IPS DF 6.9 (cell line): ENCODE data around the gene NUMA1.

Experiments
- DNase-seq: peaks from one replicate; pipeline ENCODE4 v3.0.0-alpha.2; 2013; ENCODE audit warnings: low read depth, low spot score
- H3K27ac ChIP-seq: one replicate; pipeline ENCODE4 v1.5.1; 2013; ENCODE audit warnings: low read length, control low read depth
- H3K27me3 ChIP-seq: 2 replicates; pipeline ENCODE4 v1.6.1; 2013; ENCODE audit warnings: mild to moderate bottlenecking, low read length; ENCODE audit not compliant: control insufficient read depth, insufficient read depth
- H3K36me3 ChIP-seq: 2 replicates; pipeline ENCODE4 v1.6.1; 2013; ENCODE audit warnings: low read length; ENCODE audit not compliant: control insufficient read depth, insufficient read depth
- H3K4me1 ChIP-seq: 2 replicates; pipeline ENCODE4 v1.6.1; 2013; ENCODE audit warnings: low read length; ENCODE audit not compliant: control insufficient read depth, insufficient read depth
- H3K4me3 ChIP-seq: 2 replicates; pipeline ENCODE4 v1.5.1; 2013; ENCODE audit warnings: mild to moderate bottlenecking, low read length
- H3K9me3 ChIP-seq: 2 replicates; pipeline ENCODE4 v1.6.1; 2013; ENCODE audit warnings: low read length, inconsistent platforms; ENCODE audit not compliant: control insufficient read depth, insufficient read depth
- WGBS: extraction: QIAGEN DNeasy Blood & Tissue Kit; methylation state at CpG from one replicate; pipeline ENCODE4 v1.1.7; 2013; ENCODE audit warnings: mixed read lengths, missing lambda C conversion rate; ENCODE audit not compliant: insufficient read length, insufficient coverage; 5-methylcytosine and 5-hydroxymethylcytosine counted together

NUMA1 gene

GRCh38 chr11:71991494-71991893 lies 88.8 kb downstream of the NUMA1 start:
- Histone ChIP-seq H3K4me3 (no peak overlapping the region), H3K9me3 (no peaks in the 10 kb centered on the region), H3K36me3 (no peaks in the 10 kb centered on the region), H3K4me1 (no peaks in the 10 kb centered on the region), H3K27me3 (no peaks in the 10 kb centered on the region), H3K27ac (no peak overlapping the region)
- WGBS: no CpG with 5 or more reads among the region's 3 CpGs
- no peak for DNase-seq

- DNase-seq: no peak
- H3K4me3 ChIP-seq: no peak overlapping the region
- no peaks in the 10 kb centered on the region for H3K27me3 ChIP-seq
- H3K27ac ChIP-seq: no peak overlapping the region
- no peaks in the 10 kb centered on the region for H3K9me3 ChIP-seq
- no peaks in the 10 kb centered on the region for H3K4me1 ChIP-seq
- WGBS: no CpG with 5 or more reads among the region's 3 CpGs
- H3K36me3 ChIP-seq: no peaks in the 10 kb centered on the region
These were observed 89.6 kb downstream of the NUMA1 start for GRCh38 chr11:71990701-71991100.

- Histone ChIP-seq H3K27me3 (no peaks in the 10 kb centered on the region), H3K9me3 (no peaks in the 10 kb centered on the region), H3K4me3 (no peak overlapping the region), H3K4me1 (no peaks in the 10 kb centered on the region), H3K36me3 (no peaks in the 10 kb centered on the region), H3K27ac (no peak overlapping the region)
- WGBS: no CpG with 5 or more reads among the region's 3 CpGs
- DNase-seq: no peak
These were observed 92.3 kb downstream of the NUMA1 start for GRCh38 chr11:71988050-71988449.

- Histone ChIP-seq H3K4me1 (no peaks in the 10 kb centered on the region), H3K4me3 (no peak overlapping the region), H3K36me3 (no peaks in the 10 kb centered on the region), H3K9me3 (no peaks in the 10 kb centered on the region), H3K27ac (no peak overlapping the region), H3K27me3 (no peaks in the 10 kb centered on the region)
- no peak for DNase-seq
- no CpG with 5 or more reads among the region's 2 CpGs for WGBS
These were observed 92.8 kb downstream of the NUMA1 start for GRCh38 chr11:71987521-71987920.

GRCh38 chr11:71986131-71986530 lies 94.2 kb downstream of the NUMA1 start:
- no CpG with 5 or more reads among the region's 2 CpGs for WGBS
- H3K4me1 ChIP-seq: no peaks in the 10 kb centered on the region
- H3K27ac ChIP-seq: no peak overlapping the region
- no peak for DNase-seq
- no peaks in the 10 kb centered on the region for H3K9me3 ChIP-seq
- H3K36me3 ChIP-seq: no peaks in the 10 kb centered on the region
- no peak overlapping the region for H3K4me3 ChIP-seq
- H3K27me3 ChIP-seq: no peaks in the 10 kb centered on the region

- WGBS: no CpG with 5 or more reads among the region's 3 CpGs
- H3K4me3 ChIP-seq: no peak overlapping the region
- H3K4me1 ChIP-seq: no peaks in the 10 kb centered on the region
- no peaks in the 10 kb centered on the region for H3K36me3 ChIP-seq
- DNase-seq: no peak
- H3K27me3 ChIP-seq: no peaks in the 10 kb centered on the region
- no peak overlapping the region for H3K27ac ChIP-seq
- H3K9me3 ChIP-seq: no peaks in the 10 kb centered on the region
These were observed 100.7 kb downstream of the NUMA1 start for GRCh38 chr11:71979602-71980001.

- Histone ChIP-seq H3K36me3 (no peaks in the 10 kb centered on the region), H3K4me3 (no peak overlapping the region), H3K27me3 (no peaks in the 10 kb centered on the region), H3K27ac (no peak overlapping the region), H3K4me1 (no peaks in the 10 kb centered on the region), H3K9me3 (no peaks in the 10 kb centered on the region)
- no CpG with 5 or more reads among the region's 4 CpGs for WGBS
- no peak for DNase-seq
These were observed 101.2 kb downstream of the NUMA1 start for GRCh38 chr11:71979094-71979493.

GRCh38 chr11:71977743-71978418 lies 102.5 kb downstream of the NUMA1 start:
- Histone ChIP-seq H3K27ac (no peak overlapping the region), H3K27me3 (no peaks in the 10 kb centered on the region), H3K4me1 (no peaks in the 10 kb centered on the region), H3K4me3 (no peak overlapping the region), H3K9me3 (no peaks in the 10 kb centered on the region), H3K36me3 (no peaks in the 10 kb centered on the region)
- no CpG with 5 or more reads among the region's 7 CpGs for WGBS
- peak; percentile 4 for DNase-seq

GRCh38 chr11:71977090-71977489 lies 103.3 kb downstream of the NUMA1 start:
- Histone ChIP-seq H3K36me3 (no peaks in the 10 kb centered on the region), H3K27me3 (no peaks in the 10 kb centered on the region), H3K27ac (no peak overlapping the region), H3K4me1 (no peaks in the 10 kb centered on the region), H3K4me3 (no peak overlapping the region), H3K9me3 (no peaks in the 10 kb centered on the region)
- DNase-seq: no peak
- no CpG with 5 or more reads among the region's 1 CpG for WGBS

GRCh38 chr11:71976551-71976950 lies 103.8 kb downstream of the NUMA1 start:
- no peak for DNase-seq
- H3K27ac ChIP-seq: no peak overlapping the region
- no peaks in the 10 kb centered on the region for H3K27me3 ChIP-seq
- no CpG with 5 or more reads among the region's 5 CpGs for WGBS
- H3K36me3 ChIP-seq: no peaks in the 10 kb centered on the region
- H3K9me3 ChIP-seq: no peaks in the 10 kb centered on the region
- H3K4me3 ChIP-seq: no peak overlapping the region
- H3K4me1 ChIP-seq: no peaks in the 10 kb centered on the region

- H3K27me3 ChIP-seq: no peaks in the 10 kb centered on the region
- no peak for DNase-seq
- no peak overlapping the region for H3K27ac ChIP-seq
- WGBS: no CpG with 5 or more reads among the region's 2 CpGs
- H3K36me3 ChIP-seq: no peaks in the 10 kb centered on the region
- no peaks in the 10 kb centered on the region for H3K4me1 ChIP-seq
- H3K9me3 ChIP-seq: no peaks in the 10 kb centered on the region
- H3K4me3 ChIP-seq: no peak overlapping the region
These were observed 108.7 kb downstream of the NUMA1 start for GRCh38 chr11:71971680-71972079.
